Hematopoietic multipotent progenitor cell treated with erythropoietin and hydrocortisone succinate and interleukin-3 and kit ligand, for 17 days (in vitro differentiated cells): ENCODE measurements around the gene GNL1.
A peak's percentile ranks its signal among the peaks of the same experiment; 100 is the strongest.

Source experiments
- DNase-seq: peaks from one replicate; pipeline ENCODE4 v3.0.0-alpha.2; 2015; ENCODE audit warnings: low spot score

Gene GNL1

DNA sequence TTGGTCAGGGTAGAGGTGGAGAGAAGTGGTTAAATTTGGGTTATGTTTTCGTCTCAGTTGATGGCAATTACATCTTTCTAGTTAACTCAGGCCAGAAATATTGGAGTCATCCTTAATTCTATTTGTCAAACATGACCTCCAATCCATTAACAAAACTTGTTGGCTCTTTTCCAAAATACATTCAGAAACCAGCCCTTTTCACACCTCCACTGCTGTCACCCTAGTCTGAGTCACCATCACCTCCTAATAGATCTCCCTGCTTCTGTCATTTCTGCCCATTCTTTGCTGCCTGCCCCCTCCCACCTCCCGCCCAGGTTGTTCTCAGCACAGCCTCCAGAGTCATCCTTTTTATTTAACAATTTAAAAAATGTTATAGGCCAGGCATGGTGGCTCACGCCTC, 12.0 kb upstream of the GNL1 start:
- DNase-seq: no peak

- no peak for DNase-seq
These were observed 9.5 kb upstream of the GNL1 start for GRCh38 chr6:30565772-30566171.

DNA sequence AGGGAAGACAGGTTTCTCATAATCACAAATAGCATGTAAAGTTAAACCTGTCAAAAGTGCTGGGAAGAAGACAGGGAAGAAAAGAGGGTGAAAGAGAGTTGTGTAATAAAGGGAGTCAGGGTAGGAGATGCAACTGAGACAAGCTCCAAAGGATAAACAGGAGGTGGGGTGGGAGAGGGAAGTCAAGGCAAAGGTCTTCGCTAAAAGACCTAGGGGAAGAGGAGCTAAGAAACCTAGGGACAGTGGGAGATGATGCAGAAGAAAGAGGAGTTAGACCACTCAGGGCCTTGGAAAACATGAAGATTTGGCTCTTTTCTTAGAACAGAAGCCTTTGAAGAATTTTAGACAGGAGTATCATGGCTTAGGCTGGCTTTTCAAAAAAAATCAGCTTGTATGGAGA, 7.8 kb upstream of the GNL1 start:
- DNase-seq: no peak

- DNase-seq: no peak
These were observed 6.5 kb upstream of the GNL1 start for GRCh38 chr6:30562470-30563425.

GRCh38 chr6:30560930-30561329, 4.6 kb upstream of the GNL1 start:
- no peak for DNase-seq

DNA sequence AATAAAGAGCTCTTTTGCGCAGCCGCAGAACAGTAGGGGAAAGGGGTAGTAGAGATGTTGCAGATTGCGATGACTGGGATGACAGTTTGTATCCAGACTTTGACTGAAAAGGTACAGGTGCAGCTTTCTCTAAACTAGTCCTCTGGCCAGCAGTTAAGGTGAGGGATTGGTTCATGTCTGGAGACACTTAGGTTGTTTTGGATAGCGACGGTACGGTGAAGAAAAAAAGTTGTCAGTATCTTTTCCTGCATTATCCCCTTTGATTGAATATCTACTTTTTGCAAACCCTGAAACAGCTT, 1.3 kb upstream of the GNL1 start:
- DNase-seq: peak; percentile 49

- DNase-seq: peak; percentile 89
These were observed 805 bp upstream of the GNL1 start, which contains the start of gene PRR3 for GRCh38 chr6:30556906-30557682. Gene PRR3, plus strand, starts transcription at chr6:30557295. Its CDS starts 50 bp downstream, at chr6:30557345.

GRCh38 chr6:30555816-30556065, 548 bp downstream of the GNL1 start:
- DNase-seq: no peak

DNA sequence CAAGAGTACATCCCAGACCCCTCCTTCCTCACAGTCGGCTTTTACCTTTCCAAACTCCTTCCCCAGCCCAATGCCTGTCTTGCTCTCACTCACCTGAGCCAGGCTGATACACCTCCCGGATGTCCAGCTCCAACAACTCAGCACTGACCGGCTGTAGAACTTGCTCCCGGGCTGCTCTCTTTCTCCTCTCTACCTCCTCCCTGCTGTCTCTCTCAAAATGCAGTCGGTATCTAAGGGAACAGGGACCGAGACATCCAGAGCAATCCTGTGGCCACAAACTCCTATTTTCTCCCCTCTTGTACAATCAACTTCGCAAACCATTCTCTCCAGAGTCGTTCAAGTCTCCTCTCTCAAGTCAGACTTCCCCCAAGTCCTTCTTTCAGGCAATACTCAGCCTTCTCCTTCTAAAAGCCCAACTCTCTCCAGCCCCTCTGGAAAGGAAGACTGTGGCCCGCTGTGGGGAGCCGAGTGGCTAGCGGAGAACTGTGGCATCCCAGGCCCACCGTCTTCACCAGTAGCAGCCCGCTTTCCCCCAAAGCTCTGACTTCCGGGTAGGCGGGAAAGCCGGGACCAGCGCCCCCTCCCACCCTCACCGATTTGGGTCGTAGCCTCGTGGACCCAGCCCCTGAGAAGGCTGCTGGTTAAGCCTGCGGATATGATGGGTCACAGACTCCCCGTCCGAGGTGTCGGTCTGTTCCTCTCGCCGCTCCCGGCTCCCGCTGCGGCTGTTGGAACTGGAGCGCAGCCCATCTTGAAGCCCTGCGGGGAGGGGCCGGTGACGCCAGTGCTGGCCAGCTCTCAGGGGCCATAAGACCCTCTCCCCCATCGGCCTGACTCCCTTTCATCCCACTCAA, 1.1 kb downstream of the GNL1 start:
- DNase-seq: no peak

GRCh38 chr6:30554404-30554803, 1.9 kb downstream of the GNL1 start:
- no peak for DNase-seq

GRCh38 chr6:30548375-30548774, 7.9 kb downstream of the GNL1 start:
- no peak for DNase-seq

GRCh38 chr6:30547454-30547853, 8.8 kb downstream of the GNL1 start:
- no peak for DNase-seq

GRCh38 chr6:30544666-30545272, 11.5 kb downstream of the GNL1 start:
- peak; percentile 70 for DNase-seq

GRCh38 chr6:30543821-30544220, 12.5 kb downstream of the GNL1 start:
- DNase-seq: no peak

GRCh38 chr6:30542915-30543314, 13.4 kb downstream of the GNL1 start:
- DNase-seq: no peak

- DNase-seq: no peak
These were observed 13.9 kb downstream of the GNL1 start for GRCh38 chr6:30542404-30542725.

- peak; percentile 91 for DNase-seq
These were observed 14.5 kb downstream of the GNL1 start for GRCh38 chr6:30541515-30542403.

- DNase-seq: no peak
These were observed 18.4 kb downstream of the GNL1 start for GRCh38 chr6:30537931-30538330.

DNA sequence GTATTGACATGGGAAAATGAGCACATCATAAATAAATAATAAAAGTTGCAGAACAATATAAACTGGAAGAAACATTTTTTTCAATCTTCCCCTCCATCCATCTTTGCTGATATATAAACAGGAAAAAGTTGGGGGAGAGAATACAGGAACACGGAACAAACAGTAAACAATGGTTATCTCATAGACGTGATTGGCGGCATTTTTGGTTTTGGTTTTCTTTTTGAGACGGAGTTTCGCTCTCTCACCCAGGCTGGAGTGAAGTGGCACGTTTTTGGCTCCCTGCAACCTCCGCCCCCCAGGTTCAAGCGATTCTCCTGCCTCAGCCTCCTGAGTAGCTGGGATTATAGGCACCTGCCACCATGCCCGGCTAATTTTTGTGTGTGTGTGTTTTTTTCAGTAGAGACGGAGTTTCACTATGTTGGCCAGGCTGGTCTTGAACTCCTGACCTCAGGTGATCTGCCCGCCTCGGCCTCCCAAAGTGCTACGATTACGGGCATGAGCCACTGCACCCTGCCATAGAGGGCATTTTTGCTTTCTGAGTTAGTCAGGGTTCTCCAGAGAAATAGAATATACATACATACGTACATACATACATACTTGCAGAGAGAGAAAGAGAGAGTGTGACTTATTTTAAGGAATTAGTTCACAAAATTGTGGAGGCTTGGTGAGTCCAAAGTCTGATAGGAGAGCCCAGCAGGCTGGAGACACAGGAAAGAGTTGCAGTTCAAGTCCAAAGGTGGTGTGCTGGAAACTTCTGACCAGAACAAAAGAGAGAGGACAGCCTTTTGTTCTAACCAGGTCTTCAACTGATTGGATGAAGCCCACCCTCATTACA, 22.6 kb downstream of the GNL1 start:
- DNase-seq: no peak

GRCh38 chr6:30530014-30530413, 26.3 kb downstream of the GNL1 start:
- DNase-seq: no peak
